HEK293 (cell line): ENCODE measurements around the gene CCDC181.

Source experiments
- CTCF ChIA-PET: fragments of 350-600 bp; formaldehyde crosslinking; extraction: SDS; loops from one replicate; lab custom pipeline; 2021; ENCODE audit warnings: antibody characterized with exemption; lab: Yijun Ruan, JAX
- POLR2A ChIA-PET: fragments of 300-600 bp; formaldehyde crosslinking; extraction: SDS; loops from one replicate; lab custom pipeline; 2020; ENCODE audit warnings: antibody characterized with exemption, inconsistent platforms; lab: Yijun Ruan, JAX
- H3K27ac ChIP-seq: fragments of 200-500 bp; sonication (Bioruptor generic); 2 replicates; pipeline ENCODE4 v1.5.1; 2014; ENCODE audit warnings: low read depth, low read length, control low read depth, inconsistent platforms; ENCODE audit errors: extremely low read depth
- H3K36me3 ChIP-seq, 2 experiments: fragments of 200-500 bp in 1 of 2; sonication (Bioruptor generic) in 1 of 2; 1 replicate in 1 of 2; 2 replicates in 1 of 2; pipeline ENCODE4 v1.5.1; 2014 to 2017; ENCODE audit warnings: inconsistent platforms in 2 of 2, low read length in 2 of 2; ENCODE audit not compliant: control insufficient read depth in 2 of 2, insufficient read depth in 1 of 2
- H3K4me1 ChIP-seq: fragments of 200-500 bp; sonication (Bioruptor generic); 2 replicates; pipeline ENCODE4 v1.5.1; 2014; ENCODE audit warnings: mild to moderate bottlenecking, low read length, inconsistent platforms; ENCODE audit not compliant: control insufficient read depth, insufficient read depth
- H3K4me3 ChIP-seq: 2 replicates; pipeline ENCODE4 v1.5.1; 2011; ENCODE audit warnings: low read depth, mild to moderate bottlenecking, control low read depth, low read length, moderate library complexity
- H3K9me3 ChIP-seq: fragments of 200-500 bp; sonication (Bioruptor generic); 2 replicates; pipeline ENCODE4 v1.5.1; 2014; ENCODE audit warnings: low read depth, low read length, inconsistent platforms; ENCODE audit not compliant: control insufficient read depth, insufficient read depth
- BCL11B ChIP-seq: fragments of 450-650 bp; formaldehyde crosslinking; IDR thresholded peaks from 2 replicates; pipeline ENCODE4 v1.5.1; 2016; ENCODE audit warnings: low read depth, missing biosample characterization, missing genetic modification characterization
- HOXA7 ChIP-seq: sonication (generic); formaldehyde crosslinking; IDR thresholded peaks from 2 replicates; pipeline ENCODE4 v1.8.1; 2022; ENCODE audit warnings: missing genetic modification reagents, borderline replicate concordance
- SETDB1 ChIP-seq: IDR thresholded peaks from one replicate; pipeline ENCODE4 v1.6.1; 2017; ENCODE audit warnings: mild to moderate bottlenecking, low read length, moderate library complexity, mixed read lengths; ENCODE audit not compliant: insufficient read length
- TCF7L2 ChIP-seq: IDR thresholded peaks from 2 replicates; pipeline ENCODE4 v1.6.1; 2011; ENCODE audit warnings: low read depth, mild to moderate bottlenecking, inconsistent platforms, low read length, moderate library complexity, borderline replicate concordance
- ZBTB1 ChIP-seq: fragments of 450-650 bp; formaldehyde crosslinking; IDR thresholded peaks from 2 replicates; pipeline ENCODE4 v1.5.1; 2016; ENCODE audit warnings: missing biosample characterization, missing genetic modification characterization
- ZBTB7A ChIP-seq: fragments of 450-650 bp; formaldehyde crosslinking; IDR thresholded peaks from 2 replicates; pipeline ENCODE4 v1.5.1; 2016; ENCODE audit warnings: low read depth, missing biosample characterization, missing genetic modification characterization
- ZBTB8A ChIP-seq: fragments of 450-650 bp; formaldehyde crosslinking; IDR thresholded peaks from 2 replicates; pipeline ENCODE4 v1.5.1; 2016; ENCODE audit warnings: missing biosample characterization, missing genetic modification characterization
- ZNF146 ChIP-seq: fragments of 450-650 bp; formaldehyde crosslinking; IDR thresholded peaks from 2 replicates; pipeline ENCODE4 v1.5.1; 2016; ENCODE audit warnings: missing biosample characterization, missing genetic modification characterization
- ZNF202 ChIP-seq: fragments of 450-650 bp; formaldehyde crosslinking; IDR thresholded peaks from 2 replicates; pipeline ENCODE4 v1.5.1; 2016; ENCODE audit warnings: missing biosample characterization, missing genetic modification characterization, borderline replicate concordance
- ZNF214 ChIP-seq: fragments of 450-650 bp; formaldehyde crosslinking; IDR thresholded peaks from 2 replicates; pipeline ENCODE4 v1.5.1; 2017; ENCODE audit warnings: missing biosample characterization, mild to moderate bottlenecking, missing genetic modification characterization, borderline replicate concordance
- ZNF514 ChIP-seq: fragments of 450-650 bp; formaldehyde crosslinking; IDR thresholded peaks from 2 replicates; pipeline ENCODE4 v1.5.1; 2016; ENCODE audit warnings: missing biosample characterization, missing genetic modification characterization
- ZNF626 ChIP-seq: fragments of 450-650 bp; sonication (Bioruptor Pico); formaldehyde crosslinking; IDR thresholded peaks from 2 replicates; pipeline ENCODE4 v1.5.1; 2018; ENCODE audit warnings: missing biosample characterization, missing genetic modification characterization, inconsistent platforms
- ZNF670 ChIP-seq: fragments of 450-650 bp; formaldehyde crosslinking; IDR thresholded peaks from 2 replicates; pipeline ENCODE4 v1.5.1; 2016; ENCODE audit warnings: missing biosample characterization, missing genetic modification characterization, low read depth
- ZNF768 ChIP-seq: fragments of 450-650 bp; formaldehyde crosslinking; IDR thresholded peaks from 2 replicates; pipeline ENCODE4 v1.5.1; 2018; ENCODE audit warnings: missing biosample characterization, mild to moderate bottlenecking, missing genetic modification characterization
- TF ChIP-seq, protein P1 (sequence below): fragments of 450-650 bp; formaldehyde crosslinking; IDR thresholded peaks from 2 replicates; pipeline ENCODE4 v1.5.1; 2016; ENCODE audit warnings: missing biosample characterization, missing genetic modification characterization
- TF ChIP-seq, protein P2 (sequence below): fragments of 450-650 bp; formaldehyde crosslinking; IDR thresholded peaks from 2 replicates; pipeline ENCODE4 v1.5.1; 2016; ENCODE audit warnings: missing biosample characterization, missing genetic modification characterization
- TF ChIP-seq, protein P3 (sequence below): fragments of 450-650 bp; formaldehyde crosslinking; IDR thresholded peaks from 2 replicates; pipeline ENCODE4 v1.5.1; 2016; ENCODE audit warnings: missing biosample characterization, missing genetic modification characterization

The CCDC181 gene

DNA sequence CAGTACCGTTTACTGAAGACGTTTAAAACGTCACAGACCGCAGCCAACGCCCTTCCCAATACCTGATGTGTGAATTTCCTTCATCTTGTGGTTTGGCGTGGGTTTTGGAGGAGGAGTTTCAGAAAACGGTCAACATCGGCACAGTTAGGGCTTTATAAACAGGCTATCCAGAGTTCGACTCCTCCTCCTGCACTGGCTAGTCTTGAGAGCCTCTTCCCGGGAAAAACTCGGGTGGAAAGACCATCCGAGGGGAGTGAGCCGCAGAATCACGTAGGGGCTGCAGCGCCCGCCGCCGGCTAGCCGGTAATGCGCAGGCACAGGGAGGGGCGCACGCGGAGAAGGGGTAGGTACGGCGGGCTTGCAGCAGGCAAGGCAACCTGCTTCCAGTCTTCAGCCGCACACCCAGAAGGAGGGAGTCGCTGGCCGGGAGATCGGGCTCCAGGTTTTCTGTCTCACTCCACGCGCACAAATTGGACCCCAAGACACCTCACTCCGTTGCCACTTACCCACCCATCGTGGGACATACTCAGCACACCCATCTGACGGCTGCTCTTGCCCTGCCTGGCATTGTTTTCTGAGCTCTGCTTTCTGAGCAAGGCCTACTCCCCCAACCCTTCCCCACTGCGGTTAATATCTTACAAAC is 33.0 kb upstream of the CCDC181 start (continued):
- TF ChIP-seq ZNF514, result no peak
- TF ChIP-seq ZNF214 (tag by site-specific recombination), result no peak
- no peak for TF ChIP-seq ZNF146 (tag by site-specific recombination)
- TF ChIP-seq, protein P1, sequence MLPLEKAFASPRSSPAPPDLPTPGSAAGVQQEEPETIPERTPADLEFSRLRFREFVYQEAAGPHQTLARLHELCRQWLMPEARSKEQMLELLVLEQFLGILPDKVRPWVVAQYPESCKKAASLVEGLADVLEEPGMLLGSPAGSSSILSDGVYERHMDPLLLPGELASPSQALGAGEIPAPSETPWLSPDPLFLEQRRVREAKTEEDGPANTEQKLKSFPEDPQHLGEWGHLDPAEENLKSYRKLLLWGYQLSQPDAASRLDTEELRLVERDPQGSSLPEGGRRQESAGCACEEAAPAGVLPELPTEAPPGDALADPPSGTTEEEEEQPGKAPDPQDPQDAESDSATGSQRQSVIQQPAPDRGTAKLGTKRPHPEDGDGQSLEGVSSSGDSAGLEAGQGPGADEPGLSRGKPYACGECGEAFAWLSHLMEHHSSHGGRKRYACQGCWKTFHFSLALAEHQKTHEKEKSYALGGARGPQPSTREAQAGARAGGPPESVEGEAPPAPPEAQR (tag by site-specific recombination), result no peak
- TF ChIP-seq ZNF768 (tag by site-specific recombination), result no peak
- TF ChIP-seq ZBTB8A (tag by site-specific recombination), result no peak
- no peak for TF ChIP-seq ZNF626 (tag by site-specific recombination)
- TF ChIP-seq, all 188 proteins: peak for 0

DNA sequence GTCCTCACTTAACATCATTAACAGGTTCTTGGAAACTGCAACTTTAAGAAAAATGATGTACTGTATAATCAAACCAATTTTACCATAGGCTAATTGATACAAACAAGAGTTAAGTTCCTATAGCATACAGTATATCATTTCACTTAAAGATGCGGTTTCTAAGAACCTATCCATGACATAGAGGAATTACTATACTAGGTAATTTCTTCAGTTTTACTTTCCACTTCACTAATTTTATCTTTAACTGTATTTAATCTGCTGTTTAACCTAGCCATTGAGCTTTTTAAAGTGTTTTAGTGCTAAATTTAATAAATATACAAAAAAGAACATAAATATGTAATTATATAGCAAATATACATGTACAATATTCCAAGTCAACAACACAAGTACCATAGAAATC is 30.2 kb upstream of the CCDC181 start:
- Histone ChIP-seq H3K36me3 (no peaks in the 10 kb centered on the region), H3K27ac (no peak overlapping the region), H3K9me3 (no peaks in the 10 kb centered on the region), H3K4me3 (no peak overlapping the region), H3K4me1 (no peaks in the 10 kb centered on the region)
- ChIA-PET CTCF (no interaction called here), POLR2A (no interaction called here)
- TF ChIP-seq SETDB1 (peak; percentile 67), BCL11B (tag by site-specific recombination) (no peak), ZBTB7A (tag by site-specific recombination) (no peak), ZNF670 (tag by site-specific recombination) (no peak)

DNA sequence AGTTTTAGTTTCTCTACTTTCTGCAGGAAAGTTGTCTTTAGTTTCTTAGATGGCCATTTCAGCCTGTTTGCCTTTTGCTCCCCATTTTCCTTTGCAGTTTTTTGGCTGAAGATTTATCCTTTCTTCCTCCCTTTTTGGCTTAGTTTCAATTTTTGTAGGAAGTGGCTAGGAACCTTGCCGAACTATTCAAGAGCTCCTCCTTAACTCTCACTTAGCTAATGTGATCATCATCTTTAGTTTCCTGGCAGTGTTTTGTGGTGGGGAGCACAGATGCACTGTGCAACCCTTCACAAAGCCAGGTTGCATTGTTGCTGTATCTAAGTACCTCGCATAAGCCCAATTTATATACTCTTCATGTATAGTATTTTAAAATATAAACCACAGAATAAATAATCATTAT is 28.8 kb upstream of the CCDC181 start:
- H3K27ac ChIP-seq, result no peak overlapping the region
- POLR2A ChIA-PET, result no interaction called here
- no peaks in the 10 kb centered on the region for H3K36me3 ChIP-seq
- CTCF ChIA-PET, result interaction anchor here (0.7 kb wide), 1 partner anchor 274 kb away, joined by 4 read pairs; no protein-coding TSS in a partner anchor
- TF ChIP-seq ZNF768 (tag by site-specific recombination), result no peak
- TF ChIP-seq ZNF202 (tag by site-specific recombination), result no peak
- TF ChIP-seq, protein P2, sequence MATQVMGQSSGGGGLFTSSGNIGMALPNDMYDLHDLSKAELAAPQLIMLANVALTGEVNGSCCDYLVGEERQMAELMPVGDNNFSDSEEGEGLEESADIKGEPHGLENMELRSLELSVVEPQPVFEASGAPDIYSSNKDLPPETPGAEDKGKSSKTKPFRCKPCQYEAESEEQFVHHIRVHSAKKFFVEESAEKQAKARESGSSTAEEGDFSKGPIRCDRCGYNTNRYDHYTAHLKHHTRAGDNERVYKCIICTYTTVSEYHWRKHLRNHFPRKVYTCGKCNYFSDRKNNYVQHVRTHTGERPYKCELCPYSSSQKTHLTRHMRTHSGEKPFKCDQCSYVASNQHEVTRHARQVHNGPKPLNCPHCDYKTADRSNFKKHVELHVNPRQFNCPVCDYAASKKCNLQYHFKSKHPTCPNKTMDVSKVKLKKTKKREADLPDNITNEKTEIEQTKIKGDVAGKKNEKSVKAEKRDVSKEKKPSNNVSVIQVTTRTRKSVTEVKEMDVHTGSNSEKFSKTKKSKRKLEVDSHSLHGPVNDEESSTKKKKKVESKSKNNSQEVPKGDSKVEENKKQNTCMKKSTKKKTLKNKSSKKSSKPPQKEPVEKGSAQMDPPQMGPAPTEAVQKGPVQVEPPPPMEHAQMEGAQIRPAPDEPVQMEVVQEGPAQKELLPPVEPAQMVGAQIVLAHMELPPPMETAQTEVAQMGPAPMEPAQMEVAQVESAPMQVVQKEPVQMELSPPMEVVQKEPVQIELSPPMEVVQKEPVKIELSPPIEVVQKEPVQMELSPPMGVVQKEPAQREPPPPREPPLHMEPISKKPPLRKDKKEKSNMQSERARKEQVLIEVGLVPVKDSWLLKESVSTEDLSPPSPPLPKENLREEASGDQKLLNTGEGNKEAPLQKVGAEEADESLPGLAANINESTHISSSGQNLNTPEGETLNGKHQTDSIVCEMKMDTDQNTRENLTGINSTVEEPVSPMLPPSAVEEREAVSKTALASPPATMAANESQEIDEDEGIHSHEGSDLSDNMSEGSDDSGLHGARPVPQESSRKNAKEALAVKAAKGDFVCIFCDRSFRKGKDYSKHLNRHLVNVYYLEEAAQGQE (tag by site-specific recombination), result no peak
- TF ChIP-seq, protein P3, sequence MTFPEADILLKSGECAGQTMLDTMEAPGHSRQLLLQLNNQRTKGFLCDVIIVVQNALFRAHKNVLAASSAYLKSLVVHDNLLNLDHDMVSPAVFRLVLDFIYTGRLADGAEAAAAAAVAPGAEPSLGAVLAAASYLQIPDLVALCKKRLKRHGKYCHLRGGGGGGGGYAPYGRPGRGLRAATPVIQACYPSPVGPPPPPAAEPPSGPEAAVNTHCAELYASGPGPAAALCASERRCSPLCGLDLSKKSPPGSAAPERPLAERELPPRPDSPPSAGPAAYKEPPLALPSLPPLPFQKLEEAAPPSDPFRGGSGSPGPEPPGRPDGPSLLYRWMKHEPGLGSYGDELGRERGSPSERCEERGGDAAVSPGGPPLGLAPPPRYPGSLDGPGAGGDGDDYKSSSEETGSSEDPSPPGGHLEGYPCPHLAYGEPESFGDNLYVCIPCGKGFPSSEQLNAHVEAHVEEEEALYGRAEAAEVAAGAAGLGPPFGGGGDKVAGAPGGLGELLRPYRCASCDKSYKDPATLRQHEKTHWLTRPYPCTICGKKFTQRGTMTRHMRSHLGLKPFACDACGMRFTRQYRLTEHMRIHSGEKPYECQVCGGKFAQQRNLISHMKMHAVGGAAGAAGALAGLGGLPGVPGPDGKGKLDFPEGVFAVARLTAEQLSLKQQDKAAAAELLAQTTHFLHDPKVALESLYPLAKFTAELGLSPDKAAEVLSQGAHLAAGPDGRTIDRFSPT (tag by site-specific recombination), result no peak
- no peak for TF ChIP-seq TCF7L2
- no peak for TF ChIP-seq ZBTB1 (tag by site-specific recombination)
- no peak for TF ChIP-seq HOXA7 (CRISPR knock-in tag)
- no peaks in the 10 kb centered on the region for H3K4me1 ChIP-seq
- no peak overlapping the region for H3K4me3 ChIP-seq
- H3K9me3 ChIP-seq, result no peaks in the 10 kb centered on the region
